Endothelial cell of umbilical vein (primary cell): ENCODE data around the gene ZNF75A. TPM values are rescaled to one million over a fixed set of nuclear protein-coding genes. Genes with fewer than 3 reads are reported as not detected.

Experiments
- BruUV-seq: library from RNA; stranded (reverse); fragments of 400-500 nt; replicated peaks from 2 replicates; lab custom pipeline; 2021; lab: Mats Ljungman, UMichigan
- CTCF ChIA-PET: fragments of 300-600, 350-600 bp; sonication (Branson Sonifier 250); formaldehyde crosslinking; loops from one replicate; lab custom pipeline; 2021; ENCODE audit warnings: antibody characterized with exemption, inconsistent platforms; lab: Charles Lee
- POLR2A ChIA-PET: fragments of 300-600, 350-600 bp; sonication (Branson Sonifier 250); formaldehyde crosslinking; loops from one replicate; lab custom pipeline; 2021; ENCODE audit warnings: antibody characterized with exemption, inconsistent platforms; lab: Charles Lee
- DNase-seq: peaks from one replicate; pipeline ENCODE4 v3.0.0-alpha.2; 2011; ENCODE audit warnings: low read depth, low spot score
- FAIRE-seq: peaks from 2 replicates; lab custom pipeline; 2011; peaks lifted over from hg19 to GRCh38; lab: Jason Lieb, UNC
- H2AFZ ChIP-seq: 2 replicates; pipeline ENCODE4 v1.6.0; 2012; ENCODE audit warnings: low read depth, low read length, control low read depth, inconsistent platforms
- H3K27ac ChIP-seq: 2 replicates; pipeline ENCODE4 v1.5.1; 2011; ENCODE audit warnings: low read depth, mild to moderate bottlenecking, control low read depth, low read length, moderate library complexity; ENCODE audit not compliant: insufficient read depth
- H3K27me3 ChIP-seq, 2 experiments: 2 replicates each; pipeline versions ENCODE4 v1.6.0 to v1.6.1; 2011; ENCODE audit warnings: low read length in 2 of 2, mixed read lengths in 1 of 2; ENCODE audit not compliant: control insufficient read depth in 2 of 2, insufficient read depth in 2 of 2
- H3K36me3 ChIP-seq, 2 experiments: 2 replicates in 1 of 2; 3 replicates in 1 of 2; pipeline ENCODE4 v1.5.1; 2011; ENCODE audit warnings: low read length in 2 of 2, mild to moderate bottlenecking in 1 of 2, moderate library complexity in 1 of 2; ENCODE audit not compliant: control insufficient read depth in 2 of 2, insufficient read depth in 2 of 2; ENCODE audit errors: extremely low read depth in 1 of 2
- H3K4me1 ChIP-seq: 3 replicates; pipeline ENCODE4 v1.5.1; 2011; ENCODE audit warnings: mild to moderate bottlenecking, low read length; ENCODE audit not compliant: control insufficient read depth, insufficient read depth; ENCODE audit errors: extremely low read depth
- H3K4me2 ChIP-seq: 2 replicates; pipeline ENCODE4 v1.6.1; 2011; ENCODE audit warnings: low read length, control low read depth, mixed read lengths; ENCODE audit not compliant: insufficient read depth
- H3K4me3 ChIP-seq, 3 experiments: fragments of 200-600 bp in 1 of 3; sonication (generic), shearing (Covaris generic) in 1 of 3; replicated peaks in 1 of 3; 2 replicates each; pipeline ENCODE4 v1.5.1; 2011 to 2016; ENCODE audit warnings: control low read depth in 3 of 3, low read length in 3 of 3, mild to moderate bottlenecking in 2 of 3, inconsistent platforms in 1 of 3, low read depth in 1 of 3, moderate library complexity in 1 of 3; ENCODE audit not compliant: insufficient read depth in 1 of 3
- H3K79me2 ChIP-seq: 2 replicates; pipeline ENCODE4 v1.6.0; 2012; ENCODE audit warnings: low read length, inconsistent platforms; ENCODE audit not compliant: control insufficient read depth, insufficient read depth
- H3K9ac ChIP-seq: replicated peaks from 2 replicates; pipeline ENCODE3; 2011; ENCODE audit warnings: low read length, control low read depth; ENCODE audit not compliant: insufficient read depth; ENCODE audit errors: extremely low read depth
- H3K9me1 ChIP-seq: replicated peaks from 3 replicates; pipeline ENCODE4 v1.6.0; 2011; ENCODE audit warnings: mild to moderate bottlenecking, low read length; ENCODE audit not compliant: control insufficient read depth, insufficient read depth; ENCODE audit errors: extremely low read depth
- H3K9me3 ChIP-seq: replicated peaks from 2 replicates; pipeline ENCODE4 v1.5.1; 2012; ENCODE audit warnings: low read length, inconsistent platforms; ENCODE audit not compliant: control insufficient read depth, insufficient read depth
- H4K20me1 ChIP-seq: replicated peaks from 2 replicates; pipeline ENCODE3; 2011; ENCODE audit warnings: mild to moderate bottlenecking, low read length; ENCODE audit not compliant: control insufficient read depth, insufficient read depth; ENCODE audit errors: extremely low read depth
- EZH2 ChIP-seq: IDR thresholded peaks from 2 replicates; pipeline ENCODE4 v1.6.1; 2012; ENCODE audit warnings: borderline replicate concordance, low read depth, mild to moderate bottlenecking, moderate library complexity, low read length, inconsistent platforms; ENCODE audit not compliant: severe bottlenecking
- FOS ChIP-seq: IDR thresholded peaks from 2 replicates; pipeline ENCODE4 v1.6.1; 2011; ENCODE audit warnings: mild to moderate bottlenecking, low read length, moderate library complexity, borderline replicate concordance; ENCODE audit not compliant: insufficient read depth
- GATA2 ChIP-seq: IDR thresholded peaks from 2 replicates; pipeline ENCODE4 v1.7.0; 2011; ENCODE audit warnings: low read depth, mild to moderate bottlenecking, moderate library complexity, mixed read lengths, low read length; ENCODE audit not compliant: insufficient read length, insufficient read depth
- JUN ChIP-seq: IDR thresholded peaks from 2 replicates; pipeline ENCODE4 v1.6.1; 2011; ENCODE audit warnings: borderline replicate concordance, low read depth; ENCODE audit not compliant: insufficient read length, insufficient read depth
- MAX ChIP-seq: IDR thresholded peaks from 2 replicates; pipeline ENCODE4 v1.6.1; 2011; ENCODE audit not compliant: insufficient read depth, insufficient read length
- MYC ChIP-seq: IDR thresholded peaks from one replicate; pipeline ENCODE4 v1.6.1; 2011; ENCODE audit warnings: mild to moderate bottlenecking, low read depth, low read length
- POLR2A ChIP-seq: IDR thresholded peaks from 2 replicates; pipeline ENCODE4 v1.6.1; 2012; ENCODE audit warnings: low read depth, mild to moderate bottlenecking, control low read depth, low read length
- POLR2AphosphoS5 ChIP-seq: IDR thresholded peaks from 2 replicates; pipeline ENCODE4 v1.6.1; 2012; ENCODE audit warnings: low read depth, mild to moderate bottlenecking, control low read depth, low read length, moderate library complexity; ENCODE audit not compliant: insufficient read depth
- dilution Hi-C: fragments of 300-500 bp; cut with MboI; formaldehyde crosslinking; loops from one replicate; pipeline ENCODE4 v1.15.0; 2019; ENCODE audit warnings: low sequenced_read_pairs; ENCODE audit not compliant: extremely low pct_ligation_motif_present
- intact Hi-C: fragments of 100-400 bp; cut with micrococcal nuclease; formaldehyde crosslinking; loops from one replicate; pipeline ENCODE4 v1.10.0; 2022
- polyA plus RNA-seq, 4 experiments: library from polyadenylated mRNA; depleted of rRNA in 3 of 4; stranded (reverse) in 3 of 4; unstranded in 1 of 4; fragments of >200 nt; gene quantifications; 2 replicates each; pipeline versions ENCODE4 v1.2.1 to v1.2.3, GENCODE V29; 2011 to 2012; ENCODE audit warnings: missing spikeins in 1 of 4
- total RNA-seq: library from RNA; stranded (reverse); gene quantifications from 2 replicates; pipeline ENCODE4 v1.2.3, GENCODE V29; 2021
- TF ChIP-seq, protein P1 (sequence below), 2 donors: IDR thresholded peaks; 1 replicate in 1 of 2; 2 replicates in 1 of 2; pipeline ENCODE4 v1.5.1; 2011; ENCODE audit warnings: low read length in 2 of 2, mild to moderate bottlenecking in 2 of 2, moderate library complexity in 2 of 2, control low read depth in 1 of 2, inconsistent platforms in 1 of 2, low read depth in 1 of 2; ENCODE audit not compliant: insufficient read depth in 1 of 2; ENCODE audit errors: extremely low read depth in 1 of 2

Gene ZNF75A
- total and polyA plus RNA-seq, 2 donors (not counting 3 experiments of a cell fraction or from before 2014, with no cell fraction given) = 8.3 to 28.4 TPM

DNA sequence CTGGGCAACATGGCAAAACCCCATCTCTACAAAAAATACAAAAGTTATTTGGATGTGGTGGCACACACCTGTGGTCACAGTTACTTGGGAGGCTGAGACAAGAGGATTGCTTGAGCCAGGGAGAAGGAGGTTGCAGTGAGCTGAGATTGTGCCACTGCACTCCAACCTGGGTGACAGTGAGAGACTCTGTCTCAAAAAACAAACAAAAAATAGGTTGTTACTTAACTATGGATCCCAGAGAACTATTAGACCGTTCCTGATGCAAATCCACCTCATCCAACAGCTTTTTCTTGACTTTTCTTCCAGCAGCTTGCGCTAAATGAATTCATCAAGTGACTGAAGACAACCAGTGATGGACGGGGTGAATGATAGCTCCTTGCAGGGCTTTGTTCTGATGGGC lies 50.3 kb downstream of the ZNF75A start, which contains the start of gene OR2C1:
Gene OR2C1 (plus strand): TSS at position 301 of the 400 bp plus-strand sequence. CDS start 52 bp downstream, at position 353.
- Histone ChIP-seq H3K27ac (no peak within 1 kb of the TSS), H3K9me3 (no peaks in the 10 kb centered on the region), H3K27me3 (peaks cover 4% of the 10 kb centered on the region in 2 experiments), H3K4me1 (no peaks in the 10 kb centered on the region), H3K4me3 (no peak within 1 kb of the TSS), H3K9me1 (no peaks in the 10 kb centered on the region), H3K36me3 (no peaks in the 10 kb centered on the region), H4K20me1 (no peaks in the 10 kb centered on the region), H3K9ac (no peak within 1 kb of the TSS), H2AFZ (no peak within 1 kb of the TSS), H3K4me2 (no peak within 1 kb of the TSS), H3K79me2 (no peaks in the 10 kb centered on the region)
- BruUV-seq = no TSS peak
- dilution Hi-C loops (no loop called here), intact Hi-C loops (no loop called here)
- no peak for TF ChIP-seq FOS
- CTCF ChIA-PET = no interaction called here
- DNase-seq = no peak
- FAIRE-seq = no peak
- POLR2A ChIA-PET = no interaction called here

DNA sequence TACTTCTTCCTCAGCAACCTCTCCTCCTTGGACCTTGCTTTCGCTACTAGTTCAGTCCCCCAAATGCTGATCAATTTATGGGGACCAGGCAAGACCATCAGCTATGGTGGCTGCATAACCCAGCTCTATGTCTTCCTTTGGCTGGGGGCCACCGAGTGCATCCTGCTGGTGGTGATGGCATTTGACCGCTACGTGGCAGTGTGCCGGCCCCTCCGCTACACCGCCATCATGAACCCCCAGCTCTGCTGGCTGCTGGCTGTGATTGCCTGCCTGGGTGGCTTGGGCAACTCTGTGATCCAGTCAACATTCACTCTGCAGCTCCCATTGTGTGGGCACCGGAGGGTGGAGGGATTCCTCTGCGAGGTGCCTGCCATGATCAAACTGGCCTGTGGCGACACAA lies 50.8 kb downstream of the ZNF75A start:
- H3K4me1 ChIP-seq = no peaks in the 10 kb centered on the region
- peaks cover 4% of the 10 kb centered on the region in 2 experiments for H3K27me3 ChIP-seq
- CTCF ChIA-PET = no interaction called here
- H3K36me3 ChIP-seq = no peaks in the 10 kb centered on the region
- no TSS peak for BruUV-seq
- DNase-seq (no peak), FAIRE-seq (no peak)
- no peaks in the 10 kb centered on the region for H3K9me3 ChIP-seq
- H4K20me1 ChIP-seq = no peaks in the 10 kb centered on the region
- no peaks in the 10 kb centered on the region for H3K9me1 ChIP-seq
- H3K4me3 ChIP-seq = no peak overlapping the region
- POLR2A ChIA-PET = no interaction called here
- TF ChIP-seq POLR2AphosphoS5 (no peak), EZH2 (no peak), FOS (no peak), GATA2 (no peak), MYC (no peak), JUN (no peak), POLR2A (no peak), MAX (no peak)
- TF ChIP-seq, protein P1, sequence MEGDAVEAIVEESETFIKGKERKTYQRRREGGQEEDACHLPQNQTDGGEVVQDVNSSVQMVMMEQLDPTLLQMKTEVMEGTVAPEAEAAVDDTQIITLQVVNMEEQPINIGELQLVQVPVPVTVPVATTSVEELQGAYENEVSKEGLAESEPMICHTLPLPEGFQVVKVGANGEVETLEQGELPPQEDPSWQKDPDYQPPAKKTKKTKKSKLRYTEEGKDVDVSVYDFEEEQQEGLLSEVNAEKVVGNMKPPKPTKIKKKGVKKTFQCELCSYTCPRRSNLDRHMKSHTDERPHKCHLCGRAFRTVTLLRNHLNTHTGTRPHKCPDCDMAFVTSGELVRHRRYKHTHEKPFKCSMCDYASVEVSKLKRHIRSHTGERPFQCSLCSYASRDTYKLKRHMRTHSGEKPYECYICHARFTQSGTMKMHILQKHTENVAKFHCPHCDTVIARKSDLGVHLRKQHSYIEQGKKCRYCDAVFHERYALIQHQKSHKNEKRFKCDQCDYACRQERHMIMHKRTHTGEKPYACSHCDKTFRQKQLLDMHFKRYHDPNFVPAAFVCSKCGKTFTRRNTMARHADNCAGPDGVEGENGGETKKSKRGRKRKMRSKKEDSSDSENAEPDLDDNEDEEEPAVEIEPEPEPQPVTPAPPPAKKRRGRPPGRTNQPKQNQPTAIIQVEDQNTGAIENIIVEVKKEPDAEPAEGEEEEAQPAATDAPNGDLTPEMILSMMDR (IDR thresholded peaks at IDR 0.05; ENCODE audit: extremely low read depth in 1 of 2, insufficient read depth in 1 of 2, low read depth in 1 of 2, low read length in 2 of 2) = no peak
- H3K4me2 ChIP-seq = no peak overlapping the region
- dilution Hi-C loops = no loop called here
- H3K79me2 ChIP-seq = no peaks in the 10 kb centered on the region
- intact Hi-C loops = no loop called here
- H2AFZ ChIP-seq = no peak overlapping the region
- H3K27ac ChIP-seq = no peak overlapping the region
- H3K9ac ChIP-seq = no peak overlapping the region
